NCI-H2196 (cell line): ENCODE results near the gene ZP3.
"Not testable (repeated sequence)": the region's sequence is repeated elsewhere in the genome, so short reads cannot be mapped to it uniquely, and the experiment has no call there.

Source experiments
- DNase-seq: peaks from one replicate; lab custom pipeline; 2025; ENCODE audit not compliant: unreplicated experiment; lab: John Stamatoyannopoulos, UW

Gene ZP3

GRCh38 chr7:76482660-76483059 is 57.9 kb downstream of the ZP3 start:
- DNase-seq = not testable (repeated sequence)

GRCh38 chr7:76483081-76483480 is 58.3 kb downstream of the ZP3 start:
- not testable (repeated sequence) for DNase-seq

GRCh38 chr7:76484456-76484855 is 59.7 kb downstream of the ZP3 start:
- not testable (repeated sequence) for DNase-seq

- DNase-seq = not testable (repeated sequence)
These were observed 61.3 kb downstream of the ZP3 start for GRCh38 chr7:76485822-76486610.

- not testable (repeated sequence) for DNase-seq
These were observed 61.9 kb downstream of the ZP3 start for GRCh38 chr7:76486618-76487017.

GRCh38 chr7:76487969-76488368 is 63.2 kb downstream of the ZP3 start:
- DNase-seq = not testable (repeated sequence)
